Measurements from ENCODE around the gene RAPGEF6.
"Not testable (repeated sequence)": the region's sequence is repeated elsewhere in the genome, so short reads cannot be mapped to it uniquely, and the experiment has no call there.

RAPGEF6 gene

DNA sequence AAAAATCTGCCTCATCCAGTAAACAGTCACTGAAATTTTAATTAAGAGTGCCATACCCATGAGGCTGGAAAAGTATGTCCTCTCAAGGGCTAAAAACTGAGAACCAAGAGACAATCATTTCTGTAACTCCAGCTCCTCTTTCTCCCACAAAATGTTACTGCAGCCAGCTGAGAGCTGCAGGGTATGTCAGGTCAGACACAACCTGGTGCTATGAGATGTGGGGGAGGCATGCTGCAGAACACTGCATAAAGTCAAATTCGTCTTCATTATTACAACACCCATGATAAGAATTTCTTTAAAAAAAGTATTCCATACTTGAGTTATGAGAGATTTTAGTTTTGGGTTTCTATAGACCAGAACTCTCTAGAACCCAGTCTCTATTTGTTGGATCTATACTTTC lies 209.0 kb downstream of the RAPGEF6 start:
- DNase-seq (ENCODE audit: low read depth in 2 of 2), result no peak

DNA sequence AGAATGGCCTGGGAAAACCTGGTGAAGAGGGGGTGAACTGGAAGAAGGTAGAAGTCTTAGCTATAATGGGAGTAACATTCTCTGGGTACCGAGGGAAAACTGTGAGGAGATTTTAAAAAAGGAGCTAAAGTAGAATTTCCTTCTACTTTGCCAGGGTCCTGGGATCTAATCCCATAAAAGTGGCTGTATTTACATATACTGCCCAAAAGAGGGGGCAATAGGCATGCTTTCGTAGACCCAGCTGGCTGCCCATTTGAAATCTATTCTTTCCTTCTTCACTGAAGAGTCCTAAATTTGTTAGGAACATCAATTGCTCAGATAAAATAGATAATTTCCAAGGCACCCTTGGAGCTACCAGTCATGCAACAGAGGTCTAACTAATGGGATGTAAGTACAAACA lies 212.0 kb downstream of the RAPGEF6 start:
- no peak for DNase-seq (ENCODE audit: low read depth in 2 of 2)

DNA sequence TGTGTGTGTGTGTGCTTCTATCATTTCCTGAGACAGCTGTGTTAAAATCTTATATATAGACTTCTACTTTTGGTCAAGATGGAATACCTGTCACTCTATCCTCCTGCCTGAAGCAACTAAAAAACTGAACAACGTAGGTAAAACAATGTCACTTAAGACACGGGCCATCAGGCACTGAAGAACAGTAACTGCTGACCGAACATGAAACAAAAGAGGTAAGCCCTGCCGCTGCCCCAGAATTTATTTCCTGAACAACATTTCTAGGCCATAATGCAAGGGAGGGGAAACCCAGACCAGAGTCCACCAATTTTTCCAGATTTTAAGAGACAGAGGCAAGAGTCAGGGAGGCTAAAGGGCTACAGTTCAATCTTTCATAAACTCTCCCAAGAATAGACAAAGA lies 215.2 kb downstream of the RAPGEF6 start:
- DNase-seq (ENCODE audit: low read depth in 2 of 2), result no peak

DNA sequence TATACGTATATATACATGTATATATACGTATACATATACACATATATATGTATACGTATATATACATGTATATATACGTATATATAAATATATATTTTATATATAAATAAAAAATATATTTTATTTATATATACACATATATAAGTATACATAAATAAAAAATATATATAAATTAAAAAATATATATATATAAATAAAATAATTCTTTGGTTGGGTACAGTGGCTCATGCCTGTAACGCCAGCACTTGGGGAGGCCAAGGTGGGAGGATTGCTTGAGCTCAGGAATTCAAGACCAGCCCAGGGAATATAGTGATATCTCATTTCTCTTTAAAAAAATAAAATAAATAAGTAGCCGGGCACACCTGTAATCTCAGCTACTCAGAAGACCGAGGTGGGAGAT lies 216.2 kb downstream of the RAPGEF6 start:
- no peak for DNase-seq (ENCODE audit: low read depth in 2 of 2)

DNA sequence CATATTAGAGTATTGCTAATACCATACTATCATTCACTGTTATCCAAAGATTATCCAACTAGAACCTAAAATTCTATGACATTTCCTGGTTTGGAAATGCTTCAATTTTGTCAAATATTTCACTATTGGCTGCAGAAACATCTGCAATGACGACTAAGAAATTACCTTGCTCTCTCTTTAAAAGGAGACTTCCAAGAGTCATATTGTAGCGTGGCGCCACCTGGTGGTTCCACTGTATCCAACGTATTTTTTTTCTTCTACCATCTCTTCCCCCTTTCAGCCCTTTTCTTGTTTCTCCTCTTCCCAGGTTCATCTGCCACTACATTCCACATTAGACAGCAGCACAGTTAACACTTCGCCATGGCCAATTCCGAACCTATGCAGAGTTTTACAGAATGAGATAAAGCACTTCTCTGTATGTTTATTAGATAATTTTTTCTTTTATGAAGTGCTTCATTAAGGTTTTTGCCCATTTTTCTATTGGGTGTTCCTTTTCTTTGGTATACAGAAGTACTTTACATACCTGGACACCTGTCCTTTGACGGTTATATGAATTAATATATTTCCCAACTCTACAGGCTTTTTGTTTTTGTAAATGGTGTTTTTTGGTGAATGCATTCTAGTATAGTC lies 217.7 kb downstream of the RAPGEF6 start:
- peak; percentile 71 to 73 for DNase-seq (ENCODE audit: low read depth in 2 of 2)

DNA sequence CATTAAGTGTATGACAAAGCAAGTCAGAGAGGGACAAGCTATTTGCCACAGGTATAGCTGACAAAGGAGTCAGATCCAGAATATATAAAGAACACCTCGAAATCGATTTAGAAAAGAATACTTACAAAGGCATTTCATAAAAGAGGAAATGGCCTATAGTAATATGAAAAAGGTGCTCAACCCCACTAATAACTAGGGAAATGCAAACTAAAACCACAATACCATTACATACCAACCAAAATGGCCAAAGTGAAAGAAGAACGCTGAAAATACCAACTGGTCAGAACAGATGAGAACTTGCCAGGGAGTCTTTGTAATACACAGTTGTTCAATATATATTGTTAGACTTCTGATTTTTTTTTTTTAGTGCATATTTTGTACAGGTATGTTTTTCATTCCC lies 218.3 kb downstream of the RAPGEF6 start:
- DNase-seq (ENCODE audit: low read depth in 2 of 2), result no peak

DNA sequence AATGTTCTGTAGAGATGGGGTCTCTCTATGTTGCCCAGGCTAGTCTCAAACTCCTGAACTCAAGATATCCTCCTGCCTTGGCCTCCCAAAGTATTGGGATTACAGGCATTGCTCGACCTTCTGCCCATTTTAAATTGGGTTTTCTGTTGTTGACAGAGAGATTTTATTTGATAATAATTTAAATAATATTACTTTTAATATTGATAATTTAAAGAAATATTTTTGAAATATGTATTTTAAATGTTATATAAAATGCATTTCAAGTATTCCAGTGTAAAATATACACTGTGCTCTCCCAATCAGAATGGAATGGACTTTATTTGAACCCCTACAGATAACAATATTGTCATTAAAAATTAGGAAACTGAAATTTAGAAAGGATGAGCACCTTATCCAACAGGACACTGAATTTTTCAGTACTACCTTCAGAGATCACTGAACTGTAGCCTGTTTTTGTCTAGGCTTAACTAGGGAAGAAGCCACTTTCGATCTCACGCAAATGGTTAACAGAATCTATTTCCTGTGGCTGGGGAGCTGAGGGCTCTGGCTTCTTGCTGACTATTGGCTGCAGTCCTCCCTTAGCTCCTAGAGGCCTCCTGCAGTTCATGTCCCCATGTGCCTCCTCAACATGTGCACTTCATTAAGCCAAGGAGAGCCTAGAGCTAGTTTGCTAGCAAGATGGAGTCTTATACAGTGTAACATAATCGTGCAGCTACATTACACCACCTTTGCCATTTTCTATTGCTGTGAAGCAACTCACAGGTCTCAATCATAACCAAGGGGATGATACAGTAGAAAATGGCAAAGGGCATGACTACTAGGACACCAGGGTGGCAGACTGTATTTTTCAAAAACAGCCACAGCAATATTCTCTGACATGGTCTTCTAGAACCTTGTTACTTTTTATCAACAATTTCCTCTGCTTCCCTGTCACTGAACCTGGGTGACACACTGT lies 221.1 kb downstream of the RAPGEF6 start:
- DNase-seq (ENCODE audit: low read depth in 2 of 2), result peak in 1 of 2 donors; percentile 9

DNA sequence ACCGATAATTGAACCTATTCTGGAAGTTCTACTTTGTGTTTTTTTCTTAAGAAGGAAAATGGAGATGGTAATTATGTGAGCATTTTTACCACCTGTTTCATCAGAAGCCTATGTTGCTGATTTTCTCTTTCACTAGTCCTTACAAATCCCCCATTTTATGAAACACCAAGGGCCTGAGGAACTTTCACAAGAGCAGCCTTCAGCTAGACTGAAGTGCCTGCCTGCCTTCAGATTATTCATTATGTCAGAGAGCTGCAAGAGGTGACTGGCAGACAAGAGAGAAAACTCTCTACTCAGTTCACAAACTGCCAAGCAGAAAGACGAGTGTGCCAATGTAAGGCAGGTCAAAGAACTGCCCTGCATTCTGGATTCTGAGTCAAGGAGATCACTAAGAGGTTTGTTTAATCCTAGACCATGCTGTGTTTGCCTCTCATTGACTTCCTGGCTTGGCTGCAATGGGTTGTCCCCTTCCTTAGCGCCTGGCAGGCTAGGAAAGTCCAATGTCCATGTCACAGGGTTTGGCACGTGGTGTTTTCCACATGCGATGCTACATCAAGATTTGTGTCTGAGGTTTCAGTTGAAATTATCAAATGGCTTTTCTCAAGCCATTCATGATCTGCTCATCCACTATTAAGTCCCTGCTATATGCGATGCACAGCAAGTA lies 227.9 kb downstream of the RAPGEF6 start:
- no peak for DNase-seq (ENCODE audit: low read depth in 2 of 2)

DNA sequence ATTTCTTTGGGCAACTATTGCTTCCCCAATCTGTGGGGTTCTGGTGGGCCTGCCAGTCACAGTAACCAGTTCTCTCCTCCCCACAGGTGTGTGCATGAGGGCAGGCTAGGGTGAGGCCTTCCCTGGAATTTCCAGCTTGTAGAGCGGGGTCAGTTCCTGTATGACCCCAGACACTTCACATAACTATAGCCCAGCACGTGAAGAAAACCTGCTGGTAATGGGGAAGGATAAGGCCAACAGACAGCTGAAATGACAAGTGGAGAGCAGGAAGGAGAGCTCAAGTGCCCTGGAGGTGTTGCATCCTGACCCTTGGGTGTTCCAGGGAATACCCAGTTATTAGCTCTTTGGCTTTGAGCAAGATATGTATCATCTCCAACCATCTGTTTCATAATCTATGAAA lies 229.0 kb downstream of the RAPGEF6 start:
- no peak for DNase-seq (ENCODE audit: low read depth in 2 of 2)

DNA sequence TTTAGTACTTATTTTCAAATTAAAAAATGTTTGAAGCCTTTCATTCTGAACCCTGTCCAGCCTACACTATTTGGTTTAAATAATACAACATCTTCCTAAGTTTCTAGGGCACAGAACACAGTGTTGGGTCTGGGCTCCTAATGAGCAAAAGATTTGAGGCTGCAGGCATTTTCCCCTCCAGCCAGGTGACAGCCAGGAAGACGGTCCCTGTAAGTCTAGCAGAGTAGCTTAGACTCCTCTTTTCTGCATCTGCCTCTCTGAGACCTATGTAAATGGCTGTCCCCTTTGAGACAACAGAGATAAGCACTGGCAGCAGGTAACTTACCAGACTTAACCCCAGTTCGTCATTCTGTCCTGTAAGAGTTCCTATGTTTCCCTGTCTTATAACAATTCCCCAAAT lies 229.4 kb downstream of the RAPGEF6 start:
- no peak for DNase-seq (ENCODE audit: low read depth in 2 of 2)

DNA sequence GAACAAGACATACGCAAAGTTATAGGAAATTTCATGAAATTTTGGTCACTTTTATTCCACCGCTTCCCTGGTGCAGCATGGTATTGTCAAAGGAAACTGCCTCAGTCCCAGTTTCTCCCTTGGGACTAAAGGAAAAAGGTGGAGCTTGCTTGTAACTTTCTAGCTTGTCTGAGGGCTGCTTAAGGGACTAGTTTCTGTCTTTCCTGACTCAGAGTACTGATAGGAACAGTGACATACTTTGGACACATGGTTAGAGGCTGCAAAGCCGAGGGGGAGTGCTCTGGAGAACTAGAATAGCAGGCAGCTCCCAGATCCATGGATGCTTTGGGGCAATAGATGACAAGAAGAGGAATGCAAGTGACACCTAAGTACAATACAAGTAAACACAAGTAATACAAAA lies 234.4 kb downstream of the RAPGEF6 start:
- no peak for DNase-seq (ENCODE audit: low read depth in 2 of 2)

DNA sequence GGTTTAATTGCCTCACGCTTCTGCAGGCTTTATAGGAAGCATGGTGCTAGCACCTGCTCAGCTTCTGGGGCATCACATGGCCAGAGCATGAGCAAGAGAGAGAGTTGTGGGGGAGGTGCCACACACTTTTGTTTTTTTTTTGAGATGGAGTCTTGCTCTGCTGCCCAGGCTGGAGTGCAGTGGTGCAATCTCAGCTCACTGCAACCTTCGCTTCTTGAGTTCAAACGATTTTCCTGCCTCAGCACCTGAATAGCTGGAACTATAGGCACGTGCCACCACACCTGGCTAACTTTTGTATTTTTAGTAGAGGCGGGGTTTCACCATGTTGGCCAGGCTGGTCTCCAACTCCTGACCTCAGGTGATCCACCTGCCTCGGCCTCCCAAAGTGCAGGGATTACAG lies 236.0 kb downstream of the RAPGEF6 start:
- not testable (repeated sequence) for DNase-seq (ENCODE audit: low read depth in 2 of 2)

DNA sequence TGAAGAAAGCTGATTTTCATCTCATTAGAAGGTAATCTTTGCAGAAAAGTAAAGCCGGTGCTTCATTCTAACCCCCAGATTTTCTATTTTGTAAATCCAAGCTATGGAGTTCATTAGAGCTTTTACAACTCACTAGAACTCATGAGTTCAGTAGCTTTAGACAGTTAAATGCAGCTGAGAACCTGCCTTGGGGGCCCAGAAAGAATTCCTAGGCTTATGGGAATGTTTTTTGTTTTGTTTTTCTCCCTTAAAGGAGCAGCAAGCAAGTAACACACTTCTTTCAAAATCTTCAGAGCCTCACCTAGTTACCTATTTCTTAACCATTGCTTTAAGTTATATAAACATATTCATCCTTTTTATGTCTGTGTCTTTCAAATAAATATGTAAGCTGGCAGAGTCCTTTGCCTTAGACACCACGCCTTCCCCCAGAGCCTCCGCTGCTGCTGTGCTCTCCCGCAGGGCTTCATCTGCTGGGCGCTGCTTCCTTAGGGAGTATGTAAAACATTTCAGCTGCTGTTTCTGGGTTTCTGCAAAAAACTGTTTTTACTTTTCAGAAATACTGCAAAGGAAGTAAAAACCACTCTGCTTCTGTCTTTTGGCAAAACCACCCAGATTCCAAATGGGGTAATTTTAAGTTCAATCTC lies 238.3 kb downstream of the RAPGEF6 start:
- DNase-seq (ENCODE audit: low read depth in 2 of 2), result no peak

DNA sequence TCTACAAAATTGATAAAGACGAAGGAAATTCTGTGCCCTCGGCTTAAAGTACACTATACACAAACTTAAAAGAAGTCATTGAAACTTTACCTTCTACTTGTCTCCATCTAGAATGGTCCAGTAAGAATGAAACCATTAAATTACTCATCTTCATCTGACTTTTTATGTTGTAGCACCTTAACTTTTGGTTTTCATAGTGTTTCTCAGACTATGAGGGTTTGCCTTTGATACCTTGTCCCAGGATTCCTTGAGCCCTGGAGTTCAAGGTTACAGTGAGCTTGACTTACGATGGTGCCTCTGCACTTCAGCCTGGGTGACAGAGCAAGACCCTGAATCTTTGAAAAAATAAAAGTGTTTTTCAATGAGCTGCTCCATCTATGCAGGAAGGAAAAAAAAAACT lies 239.0 kb downstream of the RAPGEF6 start:
- no peak for DNase-seq (ENCODE audit: low read depth in 2 of 2)

DNA sequence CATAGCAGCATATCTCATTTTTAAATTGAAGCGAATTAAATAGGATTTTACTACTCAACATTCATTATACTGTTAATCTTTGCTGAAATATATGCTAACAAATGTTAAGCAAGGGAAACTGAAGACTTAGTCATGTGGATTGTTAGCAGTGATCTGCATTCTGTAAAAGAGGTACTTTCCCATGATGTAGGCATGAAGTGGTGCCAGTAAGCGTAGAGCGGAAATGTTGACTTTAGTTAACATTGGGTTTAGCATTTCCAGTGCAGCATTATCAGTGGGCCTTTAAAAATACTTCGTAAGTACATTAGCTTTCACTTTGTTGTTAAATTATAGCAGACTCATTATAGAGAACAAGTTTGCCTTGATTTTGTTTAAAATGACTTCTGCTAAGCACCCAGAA lies 240.9 kb downstream of the RAPGEF6 start:
- DNase-seq (ENCODE audit: low read depth in 2 of 2), result no peak

DNA sequence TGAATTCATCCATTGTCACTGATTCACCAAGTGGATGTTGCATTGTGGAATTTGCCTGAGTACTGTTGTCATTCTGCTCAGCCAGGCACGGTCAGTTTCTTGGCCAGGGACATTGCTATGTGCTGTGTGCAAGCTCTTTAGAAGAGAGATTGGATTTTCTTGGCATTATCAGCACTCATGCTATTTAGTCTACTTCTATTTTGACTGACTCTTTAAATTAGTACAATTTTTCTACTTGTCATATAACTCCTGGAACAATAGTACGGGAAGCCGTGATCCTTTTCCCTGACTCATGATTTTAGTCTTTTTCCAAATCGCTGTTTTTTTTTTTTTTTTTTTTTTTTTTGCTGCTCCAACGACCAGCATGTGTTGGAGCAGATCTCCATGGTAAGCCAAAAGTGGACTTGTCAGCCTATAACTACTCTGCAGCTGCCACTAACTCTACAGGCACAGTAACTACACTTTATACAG lies 241.5 kb downstream of the RAPGEF6 start:
- DNase-seq (ENCODE audit: low read depth in 2 of 2), result no peak

DNA sequence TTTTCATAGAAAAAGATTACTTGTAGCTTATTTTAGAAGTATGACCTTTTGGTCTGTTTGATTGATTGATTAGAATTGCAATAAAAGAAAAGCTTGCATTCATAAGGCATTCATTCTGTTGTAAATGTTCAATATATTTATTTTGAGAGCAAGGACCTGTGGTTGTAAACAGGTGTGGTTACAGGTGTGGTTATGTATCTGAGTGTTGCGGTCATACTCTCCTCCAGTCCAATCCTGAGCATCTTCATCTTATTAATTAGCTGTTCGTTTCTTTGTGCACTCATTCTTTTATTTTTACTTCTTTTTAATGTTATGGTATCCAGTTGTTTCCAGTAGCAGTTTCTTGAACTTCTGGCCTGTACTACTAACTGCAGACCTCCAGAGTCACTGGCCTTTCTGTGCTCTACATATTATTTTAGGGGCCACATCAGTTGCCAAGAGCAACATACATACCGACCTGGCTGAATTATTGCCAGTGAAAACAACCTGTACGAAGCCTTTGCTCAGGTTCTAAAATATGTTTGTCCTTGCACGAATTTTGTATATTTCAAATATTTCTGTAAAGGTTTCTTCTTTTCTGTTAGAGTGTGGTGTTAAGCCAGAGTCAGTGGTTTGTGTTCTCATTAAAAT lies 242.4 kb downstream of the RAPGEF6 start:
- DNase-seq (ENCODE audit: low read depth in 2 of 2), result no peak

DNA sequence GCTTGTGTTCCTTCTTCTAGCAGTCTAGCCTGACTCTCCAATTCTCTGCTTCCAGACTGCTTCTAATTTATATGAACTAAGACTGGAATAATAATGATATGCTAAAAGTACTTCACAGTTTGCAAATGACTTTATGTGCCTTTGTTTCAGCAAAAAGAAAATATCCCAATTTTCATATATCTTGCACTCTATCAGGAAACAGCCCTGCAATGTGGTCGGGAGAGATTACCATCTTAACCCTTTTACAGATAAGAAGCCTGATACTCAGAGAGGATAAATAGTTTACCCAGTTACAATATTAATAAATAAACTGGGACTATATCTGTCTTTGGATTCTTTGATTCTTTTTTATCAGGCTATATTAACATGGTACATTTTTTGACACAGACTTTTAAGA lies 245.2 kb downstream of the RAPGEF6 start:
- DNase-seq (ENCODE audit: low read depth in 2 of 2), result no peak

DNA sequence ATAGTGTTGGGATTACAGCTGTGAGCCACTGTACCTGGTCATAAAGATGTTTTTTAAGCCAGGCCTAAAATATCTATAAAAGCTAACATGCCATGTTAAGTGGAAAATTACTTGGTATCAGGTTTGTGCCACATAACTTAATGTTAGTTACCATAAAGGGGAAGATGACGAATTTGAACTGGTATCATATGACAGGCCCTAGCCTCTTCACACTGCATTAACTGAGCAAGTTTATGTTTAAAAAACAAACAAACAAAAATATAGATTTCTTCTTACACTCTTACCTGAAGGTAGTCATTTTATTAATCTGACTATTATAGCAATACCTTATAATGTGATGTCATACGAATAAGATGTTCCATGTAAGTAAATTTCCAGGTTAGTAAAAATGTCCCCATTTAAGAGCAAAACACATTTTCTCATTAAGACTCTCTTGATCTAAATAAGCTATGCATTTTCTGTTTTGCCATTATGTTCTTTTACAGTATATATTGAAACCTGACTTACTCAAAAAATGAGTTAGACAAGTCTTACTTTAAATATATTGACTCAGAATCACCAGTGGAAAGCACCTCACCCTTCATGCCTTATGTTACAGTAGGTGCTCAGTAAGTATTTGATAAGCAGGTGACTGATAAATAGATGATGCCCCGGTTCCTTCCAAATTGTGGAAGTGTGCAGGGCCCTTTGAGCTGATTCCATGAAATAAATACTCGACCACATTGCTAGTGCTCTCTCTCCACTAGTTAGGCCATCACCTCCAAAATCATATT lies 245.7 kb downstream of the RAPGEF6 start:
- no peak for DNase-seq (ENCODE audit: low read depth in 2 of 2)

DNA sequence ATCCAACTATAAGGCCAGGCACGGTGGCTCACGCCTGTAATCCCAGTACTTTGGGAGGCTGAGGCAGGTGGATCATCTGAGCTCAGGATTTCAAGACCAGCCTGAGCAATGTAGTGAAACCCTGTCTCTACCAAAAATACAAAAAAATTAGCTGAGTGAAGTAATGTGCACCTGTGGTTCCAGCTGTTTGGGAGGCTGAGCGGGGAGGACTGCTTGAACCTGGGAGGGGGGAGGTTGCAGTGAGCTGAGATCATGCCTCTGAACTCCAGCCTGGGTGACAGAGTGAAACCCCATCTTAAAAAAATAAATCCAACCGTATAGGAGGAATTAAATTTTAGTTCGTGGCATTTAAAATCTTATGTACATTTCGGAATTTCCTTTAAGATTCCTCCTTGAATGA lies 247.8 kb downstream of the RAPGEF6 start:
- no peak for DNase-seq (ENCODE audit: low read depth in 2 of 2)

DNA sequence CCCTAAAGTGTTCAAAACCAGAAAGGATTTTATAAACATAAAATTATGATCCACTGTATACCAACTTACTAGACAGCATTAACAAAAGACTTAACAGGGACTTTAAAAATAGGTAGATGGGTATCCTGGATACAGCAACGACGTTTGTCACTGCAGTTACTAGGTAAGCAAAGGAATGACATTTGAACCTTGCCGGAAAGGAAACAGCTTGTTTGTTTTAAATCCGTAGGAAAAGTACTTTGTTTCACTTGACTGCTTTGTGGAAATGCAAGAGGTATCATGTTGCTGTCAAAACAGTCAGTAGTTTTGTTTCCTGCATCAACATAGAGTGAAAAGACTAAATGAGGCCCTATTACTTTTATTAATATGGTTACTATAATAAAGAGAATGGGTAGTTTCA lies 248.2 kb downstream of the RAPGEF6 start:
- DNase-seq (ENCODE audit: low read depth in 2 of 2), result no peak
